Heart left ventricle (tissue), 16 donors: ENCODE measurements around the gene DND1. TPM values are rescaled to one million over a fixed set of nuclear protein-coding genes. Genes with fewer than 3 reads are reported as not detected.

Source experiments
- ATAC-seq, 4 donors: fragments of 200-7000 bp; cut with Tn5 transposase; one replicate each; pipeline ENCODE4 v1.9.1; 2020 to 2022; ENCODE audit warnings: moderate library complexity in 4 of 4, mild to moderate bottlenecking in 3 of 4, moderate number of reproducible peaks in 1 of 4
- DNase-seq, 5 donors: peaks; one replicate each; pipeline ENCODE4 v3.0.0-alpha.2; 2020
- H3K27ac ChIP-seq, 12 donors: fragments of 200-600 bp; sonication (generic) in 4 of 12; one replicate each; pipeline versions ENCODE4 v1.5.0 to v1.8.0; 2016 to 2022; ENCODE audit warnings: mild to moderate bottlenecking in 2 of 12
- H3K27me3 ChIP-seq, 9 donors: fragments of 200-600 bp; sonication (generic) in 2 of 9; one replicate each; pipeline versions ENCODE4 v1.5.1 to v1.8.0; 2016 to 2022; ENCODE audit warnings: mild to moderate bottlenecking in 3 of 9
- H3K36me3 ChIP-seq, 9 donors: fragments of 200-600 bp; sonication (generic) in 2 of 9; one replicate each; pipeline versions ENCODE4 v1.5.0 to v1.8.0; 2018 to 2022; ENCODE audit warnings: mild to moderate bottlenecking in 2 of 9
- H3K4me1 ChIP-seq, 12 donors: fragments of 200-600 bp; sonication (generic) in 4 of 12; one replicate each; pipeline versions ENCODE4 v1.5.0 to v1.8.0; 2016 to 2022; ENCODE audit warnings: mild to moderate bottlenecking in 3 of 12
- H3K4me3 ChIP-seq, 12 donors: fragments of 200-600 bp; sonication (generic) in 4 of 12; one replicate each; pipeline versions ENCODE4 v1.5.0 to v1.8.0; 2017 to 2022; ENCODE audit warnings: mild to moderate bottlenecking in 9 of 12, moderate library complexity in 4 of 12
- H3K9me3 ChIP-seq, 12 donors: fragments of 200-600 bp; sonication (generic) in 4 of 12; one replicate each; pipeline versions ENCODE4 v1.5.0 to v1.8.0; 2016 to 2022; ENCODE audit warnings: mild to moderate bottlenecking in 1 of 12
- CTCF ChIP-seq, 12 donors: fragments of 200-600 bp; sonication (generic) in 4 of 12; IDR thresholded peaks; one replicate each; pipeline versions ENCODE4 v1.5.0 to v1.8.0; 2018 to 2022; ENCODE audit warnings: antibody characterized with exemption in 12 of 12, mild to moderate bottlenecking in 5 of 12
- POLR2A ChIP-seq, 2 donors: fragments of 450-650 bp; IDR thresholded peaks; one replicate each; pipeline ENCODE4 v1.6.1; 2017; ENCODE audit warnings: antibody characterized with exemption in 2 of 2, mild to moderate bottlenecking in 2 of 2, moderate library complexity in 2 of 2
- WGBS, 4 donors: extraction: QIAGEN DNeasy Blood & Tissue Kit in 2 of 4; methylation state at CpG; one replicate each; pipeline versions ENCODE4 v1.1.5 to v1.1.7; 2013 to 2018; 5-methylcytosine and 5-hydroxymethylcytosine counted together
- intact Hi-C, 10 donors: fragments of 100-400 bp; cut with DNase I; formaldehyde crosslinking; loops; one replicate each; pipeline versions ENCODE4 v1.11.1 to v1.14.2; 2022
- polyA plus RNA-seq, 2 donors: library from polyadenylated mRNA; stranded (reverse); fragments of 200-250 nt; gene quantifications; one replicate each; pipeline ENCODE4 v1.2.3, GENCODE V29; 2013
- total RNA-seq, 9 donors: library from RNA; depleted of rRNA in 2 of 9; stranded (reverse); fragments of >200 nt in 2 of 9; fragmentation: NEBNext Ultra II Directional in 3 of 9; extraction: Animal tissue kit (Norgen Biotek cat#: 25700) in 3 of 9; gene quantifications; one replicate each; pipeline versions ENCODE4 v1.1.0 to v1.2.4, GENCODE V29; 2016 to 2023
- donor health status: ischemic (EF 13 %, LVEDD 7.1; RV severe dilation, severe dysfunction).
- donor health status: healthy with polysubstance abuse.
- donor health status: DM: no; HTN: yes; CAD: no.
- donor health status: DM: no; HTN: no; CAD: no.
- donor health status: ischemic (EF 25% LVEDD 6.9; RV normal size, moderate dysfunction).
- donor health status: ischemic (EF 25% LVEDD 5.7; RV mildly dilated, moderate dysfunction).
- donor health status: healthy.
- donor health status: DM: yes; HTN: yes; CAD: no.
- donor health status: ischemic (EF 35%, LVEDD 5.7; RV mildly dilated, moderate dysfunction).
- donor health status: nonischemic (EF 11% LVEDD 7.7; RV severe dilation, severe dysfunction).
- donor health status: DM: yes; HTN: yes; CAD: no.
- donor health status: PGD.
- donor health status: ischemic (EF 29% LVEDD 5.4; RV normal size, mild dysfunction).
- donor health status: nonischemic (EF 23%, LVEDD 6.1; RV moderate dilation, normal function).

Gene DND1
- total and polyA plus RNA-seq, 11 donors, result 0.16 to 0.95 (median 0.52) TPM; not detected in 2

GRCh38 chr5:140632366-140633020 is 40.9 kb downstream of the DND1 start:
- Histone ChIP-seq H3K9me3 (peaks cover 0 to 7% (median 0%) of the 10 kb centered on the region in 12 donors), H3K27ac (peak overlapping the region in 11 of 12 donors; percentile 50 to 95 (median 71)), H3K27me3 (no peaks in the 10 kb centered on the region), H3K4me3 (peak overlapping the region; percentile 32 to 67 (median 57)), H3K36me3 (peaks cover 0 to 3% (median 0%) of the 10 kb centered on the region in 9 donors), H3K4me1 (peaks cover 0 to 40% (median 16%) of the 10 kb centered on the region in 12 donors)
- intact Hi-C loops, result loop anchor here in 6 of 10 donors (2.0 to 10.0 kb wide), 5 partner anchors 62 to 258 kb away; partner anchors contain the start of genes APBB3 (in 2 of the 6), SLC35A4 (in 2 of the 6) and ANKHD1 (in 1 of the 6)
- WGBS, 4 donors, result 1 to 7% (median 1%) methylated on average over 7 to 51 of the region's 51 CpGs
- DNase-seq, result peak; percentile 52 to 85 (median 71)
- TF ChIP-seq CTCF (IDR thresholded peaks at IDR 0.05) (no peak), POLR2A (IDR thresholded peaks at IDR 0.05) (peak in 1 of 2 donors; percentile 15)
- peak; percentile 60 to 82 (median 77) for ATAC-seq

GRCh38 chr5:140631831-140632365 is 41.5 kb downstream of the DND1 start:
- Histone ChIP-seq H3K9me3 (peaks cover 0 to 7% (median 0%) of the 10 kb centered on the region in 12 donors), H3K27ac (peak overlapping the region in 11 of 12 donors; percentile 50 to 95 (median 71)), H3K27me3 (no peaks in the 10 kb centered on the region), H3K4me3 (peak overlapping the region; percentile 32 to 67 (median 57)), H3K36me3 (peaks cover 0 to 3% (median 0%) of the 10 kb centered on the region in 9 donors), H3K4me1 (peaks cover 0 to 34% (median 16%) of the 10 kb centered on the region in 12 donors)
- ATAC-seq, result peak; percentile 40 to 52 (median 50)
- WGBS, 4 donors, result 12 to 23% (median 17%) methylated on average over 21 to 36 of the region's 36 CpGs
- intact Hi-C loops, result loop anchor here in 6 of 10 donors (2.0 to 10.0 kb wide), 5 partner anchors 61 to 257 kb away; partner anchors contain the start of genes APBB3 (in 2 of the 6), SLC35A4 (in 2 of the 6) and ANKHD1 (in 1 of the 6)
- DNase-seq, result peak in 2 of 5 donors; percentile 25 to 67
- no peak for TF ChIP-seq POLR2A (IDR thresholded peaks at IDR 0.05)
- TF ChIP-seq CTCF (IDR thresholded peaks at IDR 0.05), result no peak

GRCh38 chr5:140631036-140631417 is 42.3 kb downstream of the DND1 start:
- TF ChIP-seq POLR2A (IDR thresholded peaks at IDR 0.05) (no peak), CTCF (IDR thresholded peaks at IDR 0.05) (no peak)
- ATAC-seq, result peak in 1 of 4 donors; percentile 37
- peak overlapping the region in 9 of 12 donors; percentile 54 to 67 (median 61) for H3K4me3 ChIP-seq
- peaks cover 0 to 3% (median 0%) of the 10 kb centered on the region in 9 donors for H3K36me3 ChIP-seq
- 88 to 95% (median 93%) methylated on average over 4 of the region's 4 CpGs for WGBS, 4 donors
- intact Hi-C loops, result loop anchor here in 5 of 10 donors (5.0 to 10.0 kb wide), 3 partner anchors 69 to 256 kb away; partner anchors contain the start of genes ANKHD1 (in 1 of the 5), APBB3 (in 1 of the 5) and SLC35A4 (in 1 of the 5)
- H3K27me3 ChIP-seq, result no peaks in the 10 kb centered on the region
- peaks cover 0 to 7% (median 0%) of the 10 kb centered on the region in 12 donors for H3K9me3 ChIP-seq
- DNase-seq, result no peak
- H3K27ac ChIP-seq, result peak overlapping the region in 7 of 12 donors; percentile 64 to 95 (median 73)
- H3K4me1 ChIP-seq, result peaks cover 0 to 34% (median 16%) of the 10 kb centered on the region in 12 donors
